ENCODE measurements around the gene ZDHHC11.
"Not testable (repeated sequence)": the region's sequence is repeated elsewhere in the genome, so short reads cannot be mapped to it uniquely, and the experiment has no call there.

Gene ZDHHC11

DNA sequence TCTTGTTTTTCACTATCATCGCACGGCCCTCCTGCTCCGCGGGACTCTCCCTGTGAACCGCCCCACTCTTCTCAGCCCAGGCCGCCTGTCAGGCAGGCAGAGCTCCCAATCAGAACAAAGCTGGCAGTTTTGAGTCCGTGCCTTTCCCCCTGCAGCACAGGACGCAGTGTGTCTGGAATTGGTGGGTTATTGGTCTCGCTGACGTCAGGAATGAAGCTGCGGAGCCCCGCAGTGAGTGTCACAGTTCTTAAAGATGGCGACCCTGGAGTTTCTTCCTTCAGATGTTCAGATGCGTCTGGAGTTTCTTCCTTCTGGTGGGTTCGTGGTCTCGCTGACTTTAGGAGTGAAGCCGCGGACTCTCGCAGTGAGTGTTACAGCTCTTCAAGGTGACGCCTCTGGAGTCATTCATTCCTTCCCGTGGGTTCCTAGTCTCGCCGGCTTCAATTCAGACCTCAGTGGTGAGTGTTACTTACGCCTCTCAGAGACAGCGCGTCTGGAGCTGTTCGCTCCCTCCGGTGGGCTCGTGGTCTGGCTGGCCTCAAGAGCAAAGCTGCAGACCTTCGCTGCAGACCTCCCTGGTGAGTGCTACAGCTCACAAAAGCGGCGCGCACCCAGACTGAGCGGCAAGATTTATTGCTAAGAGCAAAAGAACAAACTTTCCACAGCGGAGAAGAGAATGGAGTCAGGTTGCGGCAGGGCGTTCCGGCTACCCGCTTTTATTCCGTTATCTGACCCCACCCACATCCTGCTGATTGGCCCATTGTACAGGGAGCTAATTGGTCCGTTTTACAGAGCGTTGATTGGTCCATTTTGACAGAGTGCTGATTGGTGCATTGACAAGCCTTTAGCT lies 73.7 kb downstream of the ZDHHC11 start:
- DNase-seq (ENCODE audit: low spot score), result no peak

DNA sequence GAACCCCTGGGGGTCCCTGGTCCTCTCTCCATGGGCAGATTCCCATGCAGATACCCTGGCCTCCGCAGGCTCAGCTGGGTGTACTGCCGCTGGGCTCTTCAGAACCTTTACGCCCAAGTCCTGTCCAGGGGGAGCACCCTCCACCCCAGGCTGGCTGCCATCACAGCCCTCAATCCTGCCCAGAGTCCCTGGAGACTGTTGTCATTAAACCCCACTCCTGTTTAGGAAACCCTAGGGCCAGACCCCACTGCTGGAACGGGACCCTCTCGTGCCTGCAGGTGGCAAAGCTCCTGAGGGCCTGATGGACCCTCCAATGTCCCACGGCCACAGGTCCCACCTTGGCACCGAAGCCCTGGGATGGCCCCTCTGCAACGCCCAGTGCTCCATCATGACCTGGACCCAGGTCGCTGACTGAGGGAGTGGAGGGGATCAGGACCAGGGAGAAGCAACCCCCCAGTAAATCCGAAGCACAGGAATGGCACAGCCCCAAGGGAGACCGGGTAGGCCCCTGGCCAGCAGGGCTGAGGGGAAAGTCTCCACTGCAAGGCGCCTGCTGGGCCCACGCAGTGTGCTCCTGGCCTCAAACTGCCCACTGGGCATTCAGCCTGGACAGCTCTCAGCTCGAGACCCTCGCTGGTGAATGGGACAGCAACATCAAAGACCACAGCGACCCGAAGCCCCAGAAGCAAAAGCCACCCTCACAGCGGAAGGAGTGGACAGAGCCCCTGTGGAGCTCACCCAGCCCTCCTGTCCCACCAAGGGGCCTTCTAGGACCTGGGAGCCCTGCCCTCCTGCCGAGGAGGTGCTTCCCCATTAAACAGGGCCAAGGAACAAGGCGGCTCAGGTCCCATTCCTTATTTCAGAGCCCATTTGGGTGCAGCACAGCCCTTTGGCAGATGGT lies 74.6 kb downstream of the ZDHHC11 start:
- DNase-seq (ENCODE audit: low spot score), result no peak

DNA sequence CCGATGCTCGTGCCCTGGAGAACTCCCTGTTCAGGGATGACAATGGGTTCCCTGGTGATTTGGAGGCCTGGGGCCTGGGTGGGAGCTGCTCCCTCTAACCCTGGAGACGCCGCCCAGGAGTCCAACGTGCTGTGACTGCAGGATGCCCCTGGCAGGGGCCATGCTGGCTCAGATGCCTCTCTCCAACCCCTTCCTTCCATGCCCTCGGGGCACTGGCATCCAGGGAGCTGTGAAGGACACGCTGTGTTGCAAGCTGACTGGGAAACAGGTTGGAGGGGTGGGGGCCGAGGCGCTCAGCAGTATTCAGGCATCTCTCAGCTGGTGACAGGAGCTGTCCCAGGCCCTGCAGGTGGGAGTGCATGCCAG lies 75.2 kb downstream of the ZDHHC11 start:
- not testable (repeated sequence) for DNase-seq (ENCODE audit: low spot score)

DNA sequence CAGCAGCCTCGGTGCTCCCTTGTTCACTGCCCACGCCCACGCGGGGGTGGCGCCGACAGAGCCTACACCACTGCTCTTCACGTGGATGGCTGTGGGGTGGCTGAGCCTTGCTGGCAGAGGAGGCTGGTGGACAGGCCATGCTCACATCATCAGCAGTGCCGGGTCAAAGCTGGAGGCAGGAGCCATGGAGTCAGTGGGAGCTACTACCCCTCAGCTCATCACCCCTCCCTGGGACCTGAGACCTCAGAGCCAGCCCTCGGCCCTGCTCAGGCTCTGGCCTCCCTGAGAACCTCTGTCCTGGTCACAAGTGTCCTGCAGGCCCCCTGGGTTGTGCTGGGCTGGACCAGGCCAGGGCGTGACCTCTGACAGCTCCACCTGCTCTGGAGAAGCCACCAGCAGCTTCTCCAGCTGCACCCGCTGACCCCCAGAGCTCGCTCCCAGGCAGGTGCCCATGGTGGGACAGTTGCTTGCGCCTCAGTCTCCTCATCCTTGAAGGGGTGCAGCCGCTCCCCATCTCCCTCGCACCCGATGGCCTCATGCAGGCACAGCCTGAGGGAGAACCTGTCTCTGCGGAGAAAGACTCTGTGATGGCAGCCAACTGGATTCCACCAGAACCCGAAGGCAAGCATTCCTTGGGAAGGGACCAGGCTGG lies 75.8 kb downstream of the ZDHHC11 start:
- not testable (repeated sequence) for DNase-seq (ENCODE audit: low spot score)

DNA sequence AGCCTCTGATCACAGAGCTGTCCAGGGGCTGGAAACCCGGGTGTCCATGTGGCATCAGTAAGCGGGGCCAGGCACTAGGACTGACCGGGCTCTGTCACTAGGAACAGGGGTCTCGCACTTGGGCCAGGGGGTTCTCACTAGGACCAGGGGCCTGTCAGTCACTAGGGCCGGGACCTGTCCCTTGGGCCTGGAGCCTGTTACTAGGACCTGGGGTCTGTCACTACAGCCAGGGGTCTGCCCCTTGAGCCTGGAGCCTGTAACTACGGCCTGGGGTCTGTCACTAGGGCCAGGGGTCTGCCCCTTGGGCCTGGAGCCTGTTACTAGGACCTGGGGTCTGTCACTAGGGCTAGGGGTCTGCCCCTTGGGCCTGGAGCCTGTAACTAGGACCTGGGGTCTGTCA lies 76.5 kb downstream of the ZDHHC11 start:
- DNase-seq (ENCODE audit: low spot score), result not testable (repeated sequence)

DNA sequence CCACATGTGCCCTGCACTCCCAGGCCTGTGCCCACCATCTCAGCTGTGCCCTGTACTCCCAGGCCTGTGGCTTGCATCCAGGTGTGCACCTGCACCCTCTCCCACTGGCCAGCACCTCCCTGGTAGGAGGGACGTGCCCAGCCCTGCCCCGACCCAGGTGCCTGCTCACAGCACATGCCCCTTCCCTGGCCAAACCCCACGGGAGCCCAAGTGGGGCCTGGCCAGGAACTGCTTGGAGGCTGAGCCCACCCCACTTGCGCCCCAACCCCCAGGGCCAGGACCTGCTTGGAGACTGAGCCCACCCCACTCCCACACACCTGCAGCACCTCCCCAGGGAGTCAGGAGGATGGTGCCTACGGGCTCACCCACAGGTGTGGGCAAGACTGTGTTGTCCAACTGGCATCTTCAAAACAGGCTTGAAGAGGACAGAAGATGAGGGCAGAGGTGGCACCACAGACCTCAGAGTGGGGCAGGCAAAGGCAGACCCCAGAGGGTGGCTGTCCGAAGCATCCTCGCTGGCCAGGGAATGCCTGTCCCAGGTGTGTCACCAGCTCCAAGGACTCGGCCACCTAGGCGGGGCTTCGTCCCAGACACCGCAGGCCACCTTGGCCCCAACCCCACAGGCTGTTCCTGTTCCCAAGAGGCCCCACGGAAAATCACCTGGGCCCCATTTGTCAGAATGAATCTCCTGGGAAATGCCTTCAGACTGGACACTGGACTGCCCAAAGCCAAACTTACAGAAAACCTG lies 77.1 kb downstream of the ZDHHC11 start:
- DNase-seq (ENCODE audit: low spot score), result no peak

DNA sequence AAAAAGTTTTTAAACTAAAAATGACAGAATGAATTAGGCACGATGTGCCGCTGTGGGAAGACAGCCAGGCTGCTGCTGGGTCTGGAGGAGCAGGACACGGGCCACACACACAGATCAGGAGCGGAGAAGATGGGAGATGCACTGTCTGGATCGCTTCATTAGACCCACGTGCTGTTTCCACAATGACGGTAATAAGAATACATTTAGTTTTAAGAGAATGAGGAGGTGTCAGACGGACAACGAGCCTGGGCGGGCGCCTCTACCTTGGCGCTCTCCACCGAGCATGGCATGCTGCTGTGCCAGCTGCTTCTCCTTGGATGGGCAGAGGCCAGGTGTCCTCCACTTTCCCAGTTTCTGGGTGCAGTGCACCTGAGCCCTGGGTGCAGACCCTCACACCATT lies 77.9 kb downstream of the ZDHHC11 start:
- DNase-seq (ENCODE audit: low spot score), result not testable (repeated sequence)

DNA sequence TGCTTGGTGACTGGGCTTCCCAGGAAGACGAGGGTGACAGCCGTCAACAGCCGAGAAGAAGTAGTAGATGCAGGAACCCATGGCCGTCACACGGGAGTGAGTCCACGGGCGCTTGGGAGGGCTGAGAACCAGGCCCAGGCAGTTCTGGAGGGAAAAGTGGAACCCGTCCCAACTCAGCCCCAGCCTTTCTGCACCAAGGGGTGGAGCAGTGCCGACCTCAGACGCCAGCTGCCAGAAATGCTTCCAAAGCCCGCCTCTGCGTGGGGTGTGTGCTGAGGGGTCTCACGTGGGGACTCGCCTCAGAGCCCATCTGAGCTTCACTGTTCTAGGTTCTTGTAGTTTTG lies 78.3 kb downstream of the ZDHHC11 start:
- not testable (repeated sequence) for DNase-seq (ENCODE audit: low spot score)

DNA sequence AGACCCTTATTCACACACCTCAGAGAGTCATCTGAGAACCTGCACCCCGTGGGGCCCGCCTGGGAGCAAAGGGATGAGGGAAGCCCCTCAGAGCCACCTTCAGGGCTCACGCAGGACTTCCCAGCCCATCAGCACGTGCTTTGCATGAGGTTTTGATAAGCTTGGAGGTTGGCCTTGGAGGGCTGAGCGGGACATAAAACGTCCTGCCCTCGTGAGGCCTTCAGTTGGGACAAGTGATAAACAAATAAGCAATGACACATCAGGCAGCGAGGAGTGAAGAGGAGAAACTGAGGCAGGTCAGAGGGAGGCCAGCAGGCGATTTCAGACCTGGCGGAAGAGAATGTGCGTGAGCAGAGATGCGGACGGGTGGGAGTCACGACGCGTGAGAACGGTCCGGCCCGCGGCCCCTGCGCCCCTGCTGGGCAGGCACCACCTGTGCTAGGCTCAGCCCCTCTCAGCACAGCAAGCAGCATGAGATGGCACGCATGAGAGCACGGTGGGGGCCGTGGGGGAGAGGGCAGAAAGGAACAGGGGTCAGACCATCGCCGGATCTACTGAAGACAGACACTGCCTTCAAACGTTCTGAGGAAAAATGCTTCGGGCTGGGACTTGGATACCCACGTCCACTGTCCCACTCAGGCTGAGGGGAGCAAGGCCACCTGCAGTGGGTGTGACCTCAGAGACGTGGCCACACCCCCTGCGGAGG lies 78.8 kb downstream of the ZDHHC11 start:
- DNase-seq (ENCODE audit: low spot score), result not testable (repeated sequence)

DNA sequence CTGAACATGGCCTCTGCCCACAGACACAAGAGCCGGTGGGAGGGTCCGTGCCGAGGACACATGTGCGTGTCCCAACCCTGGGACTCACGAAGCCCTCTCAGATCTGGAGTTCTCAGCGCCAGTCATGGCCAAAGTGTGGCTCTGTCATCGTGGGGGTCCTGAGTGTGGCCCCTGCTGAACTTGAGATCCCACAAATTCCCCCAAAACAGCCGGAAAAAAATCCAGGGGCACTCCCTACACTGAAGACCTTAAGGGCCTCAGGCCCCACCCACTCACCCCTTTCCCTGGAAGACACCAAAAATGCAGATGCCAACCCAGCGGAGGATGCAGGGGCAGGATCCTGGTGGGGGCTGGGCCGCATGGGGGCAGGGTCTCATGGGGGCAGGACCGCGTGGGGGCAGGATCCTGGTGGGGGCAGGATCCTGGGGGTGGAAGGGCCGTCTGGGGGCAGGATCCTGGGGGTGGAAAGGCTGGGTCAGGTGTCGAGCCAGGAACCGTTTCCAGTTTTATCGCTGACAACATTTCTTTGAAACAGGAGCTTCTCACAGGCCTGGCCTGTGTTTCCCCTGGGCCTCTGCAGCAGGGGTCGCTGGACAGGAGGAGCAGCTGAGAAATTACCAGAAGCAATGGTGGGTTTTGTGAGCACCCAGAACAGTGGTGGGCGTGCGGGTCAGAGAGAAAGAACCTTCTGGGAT lies 79.6 kb downstream of the ZDHHC11 start:
- not testable (repeated sequence) for DNase-seq (ENCODE audit: low spot score)

DNA sequence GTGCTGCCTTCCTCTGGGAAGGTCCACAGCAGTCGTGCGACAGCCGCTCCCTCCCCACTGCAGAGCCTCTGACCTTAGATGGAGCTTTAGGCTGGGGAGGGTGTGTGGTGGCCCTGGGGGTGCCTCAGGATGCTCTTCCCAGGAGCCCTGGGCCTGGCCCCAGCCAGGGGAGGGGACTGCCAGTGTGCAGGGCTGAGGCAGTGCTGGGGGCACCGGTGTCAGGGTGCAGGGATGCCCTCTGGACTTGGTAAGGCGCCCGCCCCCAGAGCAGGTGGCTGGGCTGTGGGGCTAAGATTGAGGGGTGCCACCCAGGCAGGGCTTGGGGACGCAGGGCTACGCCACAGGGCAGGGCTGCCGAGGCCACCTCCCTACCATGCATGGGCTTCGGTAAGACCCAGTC lies 80.2 kb downstream of the ZDHHC11 start:
- not testable (repeated sequence) for DNase-seq (ENCODE audit: low spot score)

DNA sequence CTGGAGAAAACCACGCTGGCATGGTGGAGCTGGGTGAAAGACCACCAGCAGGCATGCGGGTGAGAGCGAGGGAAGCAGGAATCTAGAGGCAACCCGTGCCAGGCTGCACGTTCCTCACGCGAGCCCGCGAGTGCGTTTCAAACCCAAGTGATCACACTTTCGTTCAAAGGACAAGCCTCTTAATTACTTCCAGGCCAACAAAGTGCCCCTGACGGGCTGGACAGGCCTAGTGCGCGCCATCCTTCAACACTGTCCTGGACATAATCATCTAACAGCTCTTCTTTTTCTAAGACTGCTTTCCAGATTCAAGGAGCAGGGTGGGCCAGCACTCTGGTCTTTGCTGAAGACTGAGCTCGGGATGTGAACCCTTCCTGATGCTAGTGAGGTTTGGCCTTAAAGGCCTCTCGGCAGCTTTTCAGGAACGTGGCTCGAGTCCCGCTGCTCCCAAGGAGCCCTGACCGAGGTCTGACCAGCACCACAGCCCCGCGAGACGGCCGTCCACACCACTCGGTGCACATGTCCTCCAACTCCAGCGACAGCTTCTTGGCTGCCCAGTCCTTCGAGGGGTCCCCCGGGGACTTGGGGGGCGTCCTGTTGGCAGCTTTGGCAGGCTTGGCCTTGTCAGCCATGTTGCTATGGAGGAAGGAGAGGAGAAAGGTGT lies 81.2 kb downstream of the ZDHHC11 start:
- DNase-seq (ENCODE audit: low spot score), result not testable (repeated sequence)

DNA sequence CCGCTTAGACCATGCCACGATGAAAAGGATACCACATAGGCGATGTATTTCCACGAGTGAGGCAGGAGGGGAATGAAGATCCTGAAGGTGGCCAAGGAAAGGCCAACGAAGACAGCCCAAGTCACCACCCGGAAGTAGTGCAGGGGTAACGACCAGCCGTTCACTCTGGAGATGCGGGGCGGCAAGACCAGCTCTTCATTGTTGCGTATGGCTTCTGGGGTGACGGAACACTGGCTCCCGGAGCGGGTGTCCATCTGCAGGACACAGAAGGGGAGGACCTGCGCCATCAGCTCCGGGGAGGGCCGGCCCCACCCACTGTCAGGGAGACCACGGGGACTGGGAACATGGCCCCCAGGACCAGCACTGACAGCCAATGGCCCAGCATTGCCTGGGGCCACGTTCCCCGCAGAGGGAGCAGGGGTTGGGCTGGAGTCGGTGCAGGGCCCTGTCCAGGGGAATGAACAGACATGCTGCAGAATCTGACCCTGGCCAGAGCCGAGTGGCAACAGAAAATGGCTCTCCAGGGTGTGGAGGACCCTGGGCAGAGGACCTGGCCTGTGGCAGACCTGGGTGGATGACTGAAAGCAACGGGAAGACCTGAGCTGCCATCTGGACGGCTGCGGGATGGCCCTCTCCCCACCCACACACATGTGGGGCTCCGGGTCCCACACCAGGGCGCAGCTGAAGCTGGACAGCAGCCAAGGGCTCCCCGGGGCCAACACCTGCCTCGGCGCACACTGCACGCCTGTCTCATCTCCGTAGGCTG lies 83.9 kb downstream of the ZDHHC11 start:
- no peak for DNase-seq (ENCODE audit: low spot score)

DNA sequence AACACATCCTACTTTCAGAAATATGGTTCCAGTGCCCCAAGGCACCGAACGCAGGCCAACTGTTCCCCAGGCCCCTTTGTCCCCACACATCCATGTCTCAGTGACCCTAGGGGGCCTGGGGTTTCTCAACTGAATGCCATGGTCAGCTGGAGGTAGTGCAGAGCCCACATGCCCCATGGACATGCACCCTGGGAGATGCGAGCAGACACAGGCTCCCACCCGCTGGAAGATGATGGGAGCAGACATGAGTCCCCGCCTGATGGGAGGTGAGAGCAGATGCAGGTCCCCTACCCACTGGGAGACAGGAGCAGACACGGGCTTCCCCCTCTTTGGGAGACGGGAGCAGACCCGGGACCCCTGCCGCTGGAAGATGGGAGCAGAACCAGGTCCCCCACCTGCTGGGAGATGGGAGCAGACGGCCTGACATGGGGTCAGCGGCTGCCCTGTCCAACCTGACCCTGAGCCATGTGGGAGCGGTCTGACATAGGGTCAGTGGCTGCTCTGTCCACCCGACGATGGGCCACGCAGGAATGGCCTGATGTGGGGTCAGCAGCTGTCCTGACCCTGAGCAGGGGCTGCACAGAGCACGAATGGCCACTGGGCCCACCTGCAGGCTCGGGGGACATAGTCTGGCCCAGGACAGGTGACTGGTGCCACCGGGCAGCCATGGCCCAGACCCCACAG lies 84.7 kb downstream of the ZDHHC11 start:
- DNase-seq (ENCODE audit: low spot score), result no peak

DNA sequence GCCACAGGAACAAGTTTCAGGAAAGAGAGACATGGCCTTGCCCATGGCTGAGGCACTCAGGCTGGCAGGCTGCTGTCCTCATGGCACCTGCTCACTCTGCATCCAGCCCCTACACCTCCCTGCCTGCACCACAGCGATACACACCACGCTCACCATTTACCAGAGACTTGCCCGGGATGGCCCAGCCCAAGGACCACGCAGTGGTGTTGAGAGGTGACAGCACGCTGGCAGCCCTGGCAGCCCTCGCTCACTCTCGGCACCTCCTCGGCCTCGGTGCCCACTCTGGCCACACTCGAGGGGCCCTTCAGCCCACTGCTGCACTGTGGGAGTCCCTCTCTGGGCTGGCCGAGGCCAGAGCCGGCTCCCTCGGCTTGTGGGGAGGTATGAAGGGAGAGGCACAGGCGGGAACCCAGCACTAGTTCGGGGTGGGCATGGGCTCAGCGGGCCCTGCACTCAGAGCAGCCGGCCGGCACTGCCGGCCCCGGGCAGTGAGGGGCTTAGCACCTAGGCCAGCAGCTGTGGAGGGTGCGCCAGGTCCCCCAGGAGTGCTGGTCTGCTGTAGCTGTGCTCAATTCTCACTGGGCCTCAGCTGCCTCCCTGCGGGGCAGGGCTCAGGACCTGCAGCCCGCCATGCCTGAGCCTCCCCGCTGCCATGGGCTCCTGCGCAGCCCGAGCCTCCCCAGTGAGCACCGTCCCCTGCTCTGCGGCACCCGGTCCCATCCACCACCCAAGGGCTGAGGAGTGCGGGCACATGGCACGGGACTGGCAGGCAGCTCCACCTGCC lies 86.6 kb downstream of the ZDHHC11 start:
- no peak for DNase-seq (ENCODE audit: low spot score)

DNA sequence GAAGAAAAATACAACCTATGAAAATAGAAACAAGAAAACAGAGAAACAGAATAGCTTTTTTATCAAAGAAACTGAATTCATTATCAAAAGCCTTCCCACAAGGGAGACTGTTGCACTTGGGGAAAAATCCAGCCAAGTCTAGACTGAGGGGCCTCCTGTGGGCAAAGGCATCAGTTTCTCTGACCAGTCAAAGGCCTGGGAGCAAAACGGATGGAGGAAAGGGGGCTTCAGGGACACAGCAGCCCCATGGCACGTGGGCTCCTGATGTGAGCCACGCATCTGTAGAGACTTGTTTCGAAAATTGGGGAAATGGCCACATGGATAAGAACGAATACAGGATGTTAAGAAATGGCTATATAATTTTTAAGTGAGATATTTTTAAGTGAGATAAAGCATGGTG lies 87.4 kb downstream of the ZDHHC11 start:
- DNase-seq (ENCODE audit: low spot score), result no peak

DNA sequence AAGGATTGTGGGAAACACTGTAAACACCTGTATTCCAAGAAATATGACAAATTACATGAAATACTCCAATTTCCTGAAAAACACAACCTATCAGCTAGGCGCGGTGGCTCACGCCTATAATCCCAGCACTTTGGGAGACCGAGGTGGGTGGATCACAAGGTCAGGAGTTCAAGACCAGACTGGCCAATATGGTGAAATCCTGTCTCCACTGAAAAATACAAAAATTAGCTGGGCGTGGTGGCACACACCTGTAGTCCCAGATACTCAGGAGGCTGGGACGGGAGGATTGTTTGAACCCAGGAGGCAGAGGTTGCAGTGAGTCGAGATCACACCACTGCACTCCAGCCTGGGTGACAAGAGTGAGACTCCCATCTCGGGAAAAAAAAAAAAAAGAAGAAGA lies 87.8 kb downstream of the ZDHHC11 start:
- DNase-seq (ENCODE audit: low spot score), result not testable (repeated sequence)
